SU-DHL-6 (cell line): ENCODE measurements around the gene PRKN.

Source experiments
- H2AFZ ChIP-seq: fragments of 200-600 bp; sonication (generic); 2 replicates; pipeline ENCODE4 v1.6.1; 2014; ENCODE audit warnings: low read depth, mild to moderate bottlenecking, moderate library complexity, mixed read lengths, antibody characterized with exemption, low read length; ENCODE audit not compliant: severe bottlenecking
- H3F3A ChIP-seq: fragments of 200-600 bp; shearing (Covaris generic); 2 replicates; pipeline ENCODE4 v1.6.0; 2016; ENCODE audit warnings: antibody characterized with exemption, mild to moderate bottlenecking; ENCODE audit not compliant: insufficient read depth
- H3K27ac ChIP-seq: fragments of 200-600 bp; sonication (generic); 2 replicates; pipeline ENCODE4 v1.5.1; 2016; ENCODE audit warnings: low read depth, mild to moderate bottlenecking, low read length, moderate library complexity, mixed read lengths
- H3K27me3 ChIP-seq: fragments of 200-600 bp; sonication (generic), shearing (Covaris generic); 2 replicates; pipeline ENCODE4 v1.6.0; 2014; ENCODE audit warnings: mild to moderate bottlenecking, low read length
- H3K36me3 ChIP-seq: fragments of 200-600 bp; sonication (generic); 2 replicates; pipeline ENCODE4 v1.6.1; 2014; ENCODE audit warnings: mild to moderate bottlenecking, low read length, mixed read lengths
- H3K4me2 ChIP-seq: fragments of 300-600, 200-600 bp; shearing (Covaris generic), sonication (generic); 2 replicates; pipeline ENCODE4 v1.6.0; 2014; ENCODE audit warnings: low read length, low read depth, mild to moderate bottlenecking; ENCODE audit not compliant: poor library complexity, severe bottlenecking
- H3K4me3 ChIP-seq: fragments of 200-600 bp; sonication (generic); 2 replicates; pipeline ENCODE4 v1.5.1; 2014; ENCODE audit warnings: antibody characterized with exemption, low read length, mild to moderate bottlenecking, mixed read lengths; ENCODE audit not compliant: insufficient read depth, poor library complexity, severe bottlenecking
- H3K79me2 ChIP-seq: fragments of 200-600 bp; sonication (generic); 2 replicates; pipeline ENCODE4 v1.6.1; 2014; ENCODE audit warnings: mild to moderate bottlenecking, low read length, moderate library complexity; ENCODE audit not compliant: insufficient read depth
- H3K9ac ChIP-seq: fragments of 200-600 bp; sonication (generic); 2 replicates; pipeline ENCODE4 v1.7.0; 2014; ENCODE audit warnings: mild to moderate bottlenecking, low read length
- H3K9me2 ChIP-seq: fragments of 200-600 bp; sonication (generic); replicated peaks from 2 replicates; pipeline ENCODE4 v1.6.1; 2014; ENCODE audit warnings: low read length; ENCODE audit not compliant: insufficient read depth
- H3K9me3 ChIP-seq: fragments of 200-600 bp; sonication (generic); 2 replicates; pipeline ENCODE4 v1.6.1; 2014; ENCODE audit warnings: low read length, mixed read lengths; ENCODE audit not compliant: insufficient read depth
- H4K20me1 ChIP-seq: fragments of 200-600 bp; sonication (generic); 2 replicates; pipeline ENCODE4 v1.6.1; 2014; ENCODE audit warnings: low read depth, mild to moderate bottlenecking, antibody characterized with exemption, low read length, moderate library complexity, mixed read lengths
- EZH2phosphoT487 ChIP-seq: fragments of 200-600 bp; sonication (generic), shearing (Covaris generic); conservative IDR thresholded peaks from 2 replicates; pipeline ENCODE4 v1.6.1; 2018; ENCODE audit warnings: mild to moderate bottlenecking, antibody characterized with exemption, low read length, moderate library complexity, mixed read lengths
- TF ChIP-seq, protein P1 (sequence below): fragments of 200-600 bp; sonication (generic); IDR thresholded peaks from one replicate; pipeline ENCODE4 v1.5.1; 2017; ENCODE audit warnings: antibody characterized with exemption, mild to moderate bottlenecking, low read length, moderate library complexity; ENCODE audit not compliant: insufficient read depth, poor library complexity, severe bottlenecking

The PRKN gene

DNA sequence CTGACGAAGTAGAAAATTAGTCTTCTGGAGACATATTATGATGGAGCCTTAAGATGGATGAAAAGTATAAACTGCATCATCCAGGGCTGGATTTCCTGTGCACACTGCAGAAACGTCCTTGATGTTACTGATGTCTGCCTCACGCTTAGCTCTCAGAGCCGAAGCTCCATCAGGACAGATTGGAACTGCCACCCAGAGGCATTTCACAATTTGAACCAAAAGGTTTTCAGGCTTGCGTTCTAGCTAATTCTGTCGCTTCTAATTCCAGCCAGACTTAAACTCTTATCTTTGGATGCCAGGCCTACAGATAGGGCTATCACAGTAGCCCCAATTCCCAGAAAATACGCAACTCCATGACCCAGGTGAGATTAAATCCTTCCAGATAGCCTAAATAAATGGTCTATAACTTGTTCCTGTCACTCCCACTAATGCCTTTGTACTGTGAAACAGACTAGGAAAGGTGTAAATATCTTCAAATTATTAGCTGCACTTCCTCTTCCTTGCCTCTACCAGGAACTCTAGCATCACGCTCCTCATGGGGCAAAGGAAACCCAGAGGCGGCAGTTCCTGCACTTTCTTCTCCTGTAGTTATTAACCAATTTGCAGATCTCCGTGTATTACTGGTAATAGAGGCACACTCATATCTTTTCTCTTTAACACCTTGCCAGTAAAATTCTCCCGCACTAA lies 634.6 kb downstream of the PRKN start:
- H3K79me2 ChIP-seq, result no peaks in the 10 kb centered on the region
- no peak overlapping the region for H3K4me3 ChIP-seq
- no peaks in the 10 kb centered on the region for H3K27me3 ChIP-seq
- no peaks in the 10 kb centered on the region for H3K36me3 ChIP-seq
- H2AFZ ChIP-seq, result no peak overlapping the region
- H3K9me3 ChIP-seq, result peaks cover 3% of the 10 kb centered on the region; the same call in 1 of the 2 replicates
- no peak overlapping the region for H3K27ac ChIP-seq
- H3K4me2 ChIP-seq, result no peak overlapping the region
- no peaks in the 10 kb centered on the region for H3K9me2 ChIP-seq
- TF ChIP-seq, protein P1, sequence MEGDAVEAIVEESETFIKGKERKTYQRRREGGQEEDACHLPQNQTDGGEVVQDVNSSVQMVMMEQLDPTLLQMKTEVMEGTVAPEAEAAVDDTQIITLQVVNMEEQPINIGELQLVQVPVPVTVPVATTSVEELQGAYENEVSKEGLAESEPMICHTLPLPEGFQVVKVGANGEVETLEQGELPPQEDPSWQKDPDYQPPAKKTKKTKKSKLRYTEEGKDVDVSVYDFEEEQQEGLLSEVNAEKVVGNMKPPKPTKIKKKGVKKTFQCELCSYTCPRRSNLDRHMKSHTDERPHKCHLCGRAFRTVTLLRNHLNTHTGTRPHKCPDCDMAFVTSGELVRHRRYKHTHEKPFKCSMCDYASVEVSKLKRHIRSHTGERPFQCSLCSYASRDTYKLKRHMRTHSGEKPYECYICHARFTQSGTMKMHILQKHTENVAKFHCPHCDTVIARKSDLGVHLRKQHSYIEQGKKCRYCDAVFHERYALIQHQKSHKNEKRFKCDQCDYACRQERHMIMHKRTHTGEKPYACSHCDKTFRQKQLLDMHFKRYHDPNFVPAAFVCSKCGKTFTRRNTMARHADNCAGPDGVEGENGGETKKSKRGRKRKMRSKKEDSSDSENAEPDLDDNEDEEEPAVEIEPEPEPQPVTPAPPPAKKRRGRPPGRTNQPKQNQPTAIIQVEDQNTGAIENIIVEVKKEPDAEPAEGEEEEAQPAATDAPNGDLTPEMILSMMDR, result no peak
- TF ChIP-seq EZH2phosphoT487, result no peak
- no peak overlapping the region for H3K9ac ChIP-seq
- H3F3A ChIP-seq, result no peaks in the 10 kb centered on the region
- H4K20me1 ChIP-seq, result no peaks in the 10 kb centered on the region

DNA sequence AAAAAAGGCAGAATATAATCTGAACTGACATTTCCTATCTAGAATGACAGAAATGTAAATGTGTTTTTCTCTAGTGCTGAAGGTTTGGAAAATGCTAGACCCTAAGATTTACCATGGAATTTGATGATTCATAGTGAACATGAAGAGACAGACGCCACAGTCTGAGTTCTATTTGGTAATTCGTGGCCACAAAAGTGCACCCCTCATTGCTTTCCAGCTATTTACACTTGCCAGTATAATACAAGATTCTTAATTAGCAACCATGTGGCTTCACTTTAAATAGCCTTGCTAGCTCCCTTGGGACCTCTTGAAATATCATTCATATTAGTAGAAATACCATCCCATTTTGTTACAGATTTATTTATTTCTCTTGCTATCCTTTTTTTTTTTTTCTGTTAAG lies 636.8 kb downstream of the PRKN start:
- TF ChIP-seq EZH2phosphoT487, result no peak
- TF ChIP-seq, protein P1, result no peak
- no peaks in the 10 kb centered on the region for H3K79me2 ChIP-seq
- H3K9ac ChIP-seq, result no peak overlapping the region
- no peaks in the 10 kb centered on the region for H3K27me3 ChIP-seq
- no peak overlapping the region for H3K27ac ChIP-seq
- H3K9me2 ChIP-seq, result no peaks in the 10 kb centered on the region
- H3F3A ChIP-seq, result no peaks in the 10 kb centered on the region
- no peak overlapping the region for H3K4me3 ChIP-seq
- no peaks in the 10 kb centered on the region for H3K36me3 ChIP-seq
- no peak overlapping the region for H2AFZ ChIP-seq
- no peaks in the 10 kb centered on the region for H4K20me1 ChIP-seq
- H3K9me3 ChIP-seq, result no peaks in the 10 kb centered on the region
- H3K4me2 ChIP-seq, result no peak overlapping the region

DNA sequence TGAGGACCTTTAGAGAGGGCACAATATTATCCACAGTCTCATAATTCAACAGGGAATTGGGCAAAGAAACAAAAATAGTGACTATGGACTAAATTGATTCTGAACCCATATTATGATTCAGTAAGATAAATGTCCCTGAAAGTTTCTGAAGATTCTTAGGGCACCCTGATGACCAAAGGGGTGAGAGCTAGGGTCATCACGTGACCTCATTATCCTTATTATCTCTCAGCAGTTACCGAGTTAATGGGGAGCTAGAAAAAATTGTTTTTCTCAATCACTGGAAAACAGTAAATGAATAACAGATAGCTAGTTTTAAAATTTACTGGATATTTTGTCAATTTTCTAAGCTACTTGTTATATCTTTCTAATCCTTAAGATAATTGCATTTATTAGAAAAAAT lies 639.5 kb downstream of the PRKN start:
- Histone ChIP-seq H3K27ac (no peak overlapping the region), H3F3A (no peaks in the 10 kb centered on the region), H3K4me3 (no peak overlapping the region), H4K20me1 (no peaks in the 10 kb centered on the region), H3K36me3 (no peaks in the 10 kb centered on the region), H3K9me2 (no peaks in the 10 kb centered on the region), H3K9me3 (no peaks in the 10 kb centered on the region), H3K9ac (no peak overlapping the region), H3K27me3 (no peaks in the 10 kb centered on the region), H2AFZ (no peak overlapping the region), H3K79me2 (no peaks in the 10 kb centered on the region), H3K4me2 (no peak overlapping the region)
- no peak for TF ChIP-seq EZH2phosphoT487
- TF ChIP-seq, protein P1, result no peak
